HEK293T (cell line): Measurements from ENCODE around the gene SLC41A3.

Experiments used
- HDGF ChIP-seq: fragments of 450-650 bp; IDR thresholded peaks from 2 replicates; pipeline ENCODE4 v1.6.1; 2017; ENCODE audit warnings: antibody characterized with exemption, borderline replicate concordance
- TARDBP ChIP-seq: fragments of 450-650 bp; IDR thresholded peaks from 2 replicates; pipeline ENCODE4 v1.6.1; 2016
- ZNF384 ChIP-seq: fragments of 450-650 bp; IDR thresholded peaks from 2 replicates; pipeline ENCODE4 v1.6.1; 2016

- TF ChIP-seq ZNF384 (no peak), TARDBP (no peak), HDGF (no peak)
Measured at GRCh38 chr3:126108676-126109050, 24.7 kb upstream of the SLC41A3 start.
